Endothelial cell of umbilical vein (primary cell): ENCODE measurements around the gene SYT8. TPM values are rescaled to one million over a fixed set of nuclear protein-coding genes. Genes with fewer than 3 reads are reported as not detected.

Experiments used
- BruUV-seq: library from RNA; stranded (reverse); fragments of 400-500 nt; replicated peaks from 2 replicates; lab custom pipeline; 2021; lab: Mats Ljungman, UMichigan
- CTCF ChIA-PET: fragments of 300-600, 350-600 bp; sonication (Branson Sonifier 250); formaldehyde crosslinking; loops from one replicate; lab custom pipeline; 2021; ENCODE audit warnings: antibody characterized with exemption, inconsistent platforms; lab: Charles Lee
- POLR2A ChIA-PET: fragments of 300-600, 350-600 bp; sonication (Branson Sonifier 250); formaldehyde crosslinking; loops from one replicate; lab custom pipeline; 2021; ENCODE audit warnings: antibody characterized with exemption, inconsistent platforms; lab: Charles Lee
- DNase-seq: peaks from one replicate; pipeline ENCODE4 v3.0.0-alpha.2; 2011; ENCODE audit warnings: low read depth, low spot score
- FAIRE-seq: peaks from 2 replicates; lab custom pipeline; 2011; peaks lifted over from hg19 to GRCh38; lab: Jason Lieb, UNC
- H2AFZ ChIP-seq: 2 replicates; pipeline ENCODE4 v1.6.0; 2012; ENCODE audit warnings: low read depth, low read length, control low read depth, inconsistent platforms
- H3K27ac ChIP-seq: 2 replicates; pipeline ENCODE4 v1.5.1; 2011; ENCODE audit warnings: low read depth, mild to moderate bottlenecking, control low read depth, low read length, moderate library complexity; ENCODE audit not compliant: insufficient read depth
- H3K27me3 ChIP-seq, 2 experiments: 2 replicates each; pipeline versions ENCODE4 v1.6.0 to v1.6.1; 2011; ENCODE audit warnings: low read length in 2 of 2, mixed read lengths in 1 of 2; ENCODE audit not compliant: control insufficient read depth in 2 of 2, insufficient read depth in 2 of 2
- H3K36me3 ChIP-seq, 2 experiments: 2 replicates in 1 of 2; 3 replicates in 1 of 2; pipeline ENCODE4 v1.5.1; 2011; ENCODE audit warnings: low read length in 2 of 2, mild to moderate bottlenecking in 1 of 2, moderate library complexity in 1 of 2; ENCODE audit not compliant: control insufficient read depth in 2 of 2, insufficient read depth in 2 of 2; ENCODE audit errors: extremely low read depth in 1 of 2
- H3K4me1 ChIP-seq: 3 replicates; pipeline ENCODE4 v1.5.1; 2011; ENCODE audit warnings: mild to moderate bottlenecking, low read length; ENCODE audit not compliant: control insufficient read depth, insufficient read depth; ENCODE audit errors: extremely low read depth
- H3K4me2 ChIP-seq: 2 replicates; pipeline ENCODE4 v1.6.1; 2011; ENCODE audit warnings: low read length, control low read depth, mixed read lengths; ENCODE audit not compliant: insufficient read depth
- H3K4me3 ChIP-seq, 3 experiments: fragments of 200-600 bp in 1 of 3; sonication (generic), shearing (Covaris generic) in 1 of 3; replicated peaks in 1 of 3; 2 replicates each; pipeline ENCODE4 v1.5.1; 2011 to 2016; ENCODE audit warnings: control low read depth in 3 of 3, low read length in 3 of 3, mild to moderate bottlenecking in 2 of 3, inconsistent platforms in 1 of 3, low read depth in 1 of 3, moderate library complexity in 1 of 3; ENCODE audit not compliant: insufficient read depth in 1 of 3
- H3K79me2 ChIP-seq: 2 replicates; pipeline ENCODE4 v1.6.0; 2012; ENCODE audit warnings: low read length, inconsistent platforms; ENCODE audit not compliant: control insufficient read depth, insufficient read depth
- H3K9ac ChIP-seq: replicated peaks from 2 replicates; pipeline ENCODE3; 2011; ENCODE audit warnings: low read length, control low read depth; ENCODE audit not compliant: insufficient read depth; ENCODE audit errors: extremely low read depth
- H3K9me1 ChIP-seq: replicated peaks from 3 replicates; pipeline ENCODE4 v1.6.0; 2011; ENCODE audit warnings: mild to moderate bottlenecking, low read length; ENCODE audit not compliant: control insufficient read depth, insufficient read depth; ENCODE audit errors: extremely low read depth
- H3K9me3 ChIP-seq: replicated peaks from 2 replicates; pipeline ENCODE4 v1.5.1; 2012; ENCODE audit warnings: low read length, inconsistent platforms; ENCODE audit not compliant: control insufficient read depth, insufficient read depth
- H4K20me1 ChIP-seq: replicated peaks from 2 replicates; pipeline ENCODE3; 2011; ENCODE audit warnings: mild to moderate bottlenecking, low read length; ENCODE audit not compliant: control insufficient read depth, insufficient read depth; ENCODE audit errors: extremely low read depth
- GATA2 ChIP-seq: IDR thresholded peaks from 2 replicates; pipeline ENCODE4 v1.7.0; 2011; ENCODE audit warnings: low read depth, mild to moderate bottlenecking, moderate library complexity, mixed read lengths, low read length; ENCODE audit not compliant: insufficient read length, insufficient read depth
- JUN ChIP-seq: IDR thresholded peaks from 2 replicates; pipeline ENCODE4 v1.6.1; 2011; ENCODE audit warnings: borderline replicate concordance, low read depth; ENCODE audit not compliant: insufficient read length, insufficient read depth
- POLR2A ChIP-seq: IDR thresholded peaks from 2 replicates; pipeline ENCODE4 v1.6.1; 2012; ENCODE audit warnings: low read depth, mild to moderate bottlenecking, control low read depth, low read length
- dilution Hi-C: fragments of 300-500 bp; cut with MboI; formaldehyde crosslinking; loops from one replicate; pipeline ENCODE4 v1.15.0; 2019; ENCODE audit warnings: low sequenced_read_pairs; ENCODE audit not compliant: extremely low pct_ligation_motif_present
- intact Hi-C: fragments of 100-400 bp; cut with micrococcal nuclease; formaldehyde crosslinking; loops from one replicate; pipeline ENCODE4 v1.10.0; 2022
- polyA plus RNA-seq, 4 experiments: library from polyadenylated mRNA; depleted of rRNA in 3 of 4; stranded (reverse) in 3 of 4; unstranded in 1 of 4; fragments of >200 nt; gene quantifications; 2 replicates each; pipeline versions ENCODE4 v1.2.1 to v1.2.3, GENCODE V29; 2011 to 2012; ENCODE audit warnings: missing spikeins in 1 of 4
- total RNA-seq: library from RNA; stranded (reverse); gene quantifications from 2 replicates; pipeline ENCODE4 v1.2.3, GENCODE V29; 2021
- TF ChIP-seq, protein P1 (sequence below), 2 donors: IDR thresholded peaks; 1 replicate in 1 of 2; 2 replicates in 1 of 2; pipeline ENCODE4 v1.5.1; 2011; ENCODE audit warnings: low read length in 2 of 2, mild to moderate bottlenecking in 2 of 2, moderate library complexity in 2 of 2, control low read depth in 1 of 2, inconsistent platforms in 1 of 2, low read depth in 1 of 2; ENCODE audit not compliant: insufficient read depth in 1 of 2; ENCODE audit errors: extremely low read depth in 1 of 2

SYT8 gene
- total and polyA plus RNA-seq, 2 donors (not counting 3 experiments of a cell fraction or from before 2014, with no cell fraction given) = not detected

DNA sequence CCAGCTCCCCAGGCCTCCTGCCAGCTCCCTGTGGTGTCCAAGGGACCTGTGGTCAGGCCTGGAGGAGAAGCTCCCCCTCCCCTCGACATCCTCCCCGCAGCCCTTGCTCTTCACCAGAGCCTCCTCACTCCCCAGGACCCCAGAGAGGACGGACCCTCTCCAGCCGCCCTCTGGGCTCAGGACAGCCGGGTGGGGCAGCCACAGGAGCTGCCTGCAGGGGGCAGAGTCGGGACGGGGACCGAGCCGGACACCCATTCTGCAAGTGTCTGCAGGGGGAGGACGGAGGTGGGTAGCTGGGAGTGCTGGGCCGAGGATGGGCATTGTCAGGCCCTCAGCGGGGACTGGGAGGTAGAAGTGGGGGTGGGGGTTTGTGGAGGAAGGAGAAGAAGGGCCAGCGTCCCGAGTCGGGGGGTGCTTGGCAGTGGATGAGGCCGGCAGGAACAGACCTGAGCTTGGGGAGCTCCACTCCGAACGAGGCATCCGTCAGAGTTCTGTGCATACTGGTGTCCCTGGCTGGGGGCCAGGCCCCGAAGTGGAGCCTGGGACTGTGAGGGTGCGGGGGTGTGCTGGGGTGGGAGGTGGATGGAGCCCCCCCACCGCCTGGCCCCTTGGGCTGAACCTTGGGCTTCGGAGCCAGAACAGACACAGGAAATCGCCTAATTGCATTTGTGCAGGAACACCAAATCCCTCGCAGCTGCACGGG, 41.7 kb downstream of the SYT8 start:
- Histone ChIP-seq H3K27me3 (no peaks in the 10 kb centered on the region), H3K4me3 (no peak overlapping the region), H3K36me3 (no peaks in the 10 kb centered on the region), H2AFZ (no peak overlapping the region), H3K79me2 (no peaks in the 10 kb centered on the region), H3K9me1 (no peaks in the 10 kb centered on the region), H4K20me1 (no peaks in the 10 kb centered on the region), H3K27ac (no peak overlapping the region), H3K9me3 (no peaks in the 10 kb centered on the region), H3K9ac (no peak overlapping the region), H3K4me1 (no peaks in the 10 kb centered on the region), H3K4me2 (no peak overlapping the region)
- dilution Hi-C loops (no loop called here), intact Hi-C loops (loop anchor here (1.0 kb wide), 1 partner anchor 276 kb away; no protein-coding TSS in a partner anchor)
- TF ChIP-seq GATA2 (no peak), JUN (no peak), POLR2A (no peak)
- TF ChIP-seq, protein P1, sequence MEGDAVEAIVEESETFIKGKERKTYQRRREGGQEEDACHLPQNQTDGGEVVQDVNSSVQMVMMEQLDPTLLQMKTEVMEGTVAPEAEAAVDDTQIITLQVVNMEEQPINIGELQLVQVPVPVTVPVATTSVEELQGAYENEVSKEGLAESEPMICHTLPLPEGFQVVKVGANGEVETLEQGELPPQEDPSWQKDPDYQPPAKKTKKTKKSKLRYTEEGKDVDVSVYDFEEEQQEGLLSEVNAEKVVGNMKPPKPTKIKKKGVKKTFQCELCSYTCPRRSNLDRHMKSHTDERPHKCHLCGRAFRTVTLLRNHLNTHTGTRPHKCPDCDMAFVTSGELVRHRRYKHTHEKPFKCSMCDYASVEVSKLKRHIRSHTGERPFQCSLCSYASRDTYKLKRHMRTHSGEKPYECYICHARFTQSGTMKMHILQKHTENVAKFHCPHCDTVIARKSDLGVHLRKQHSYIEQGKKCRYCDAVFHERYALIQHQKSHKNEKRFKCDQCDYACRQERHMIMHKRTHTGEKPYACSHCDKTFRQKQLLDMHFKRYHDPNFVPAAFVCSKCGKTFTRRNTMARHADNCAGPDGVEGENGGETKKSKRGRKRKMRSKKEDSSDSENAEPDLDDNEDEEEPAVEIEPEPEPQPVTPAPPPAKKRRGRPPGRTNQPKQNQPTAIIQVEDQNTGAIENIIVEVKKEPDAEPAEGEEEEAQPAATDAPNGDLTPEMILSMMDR (IDR thresholded peaks at IDR 0.05; ENCODE audit: extremely low read depth in 1 of 2, insufficient read depth in 1 of 2, low read depth in 1 of 2, low read length in 2 of 2) = peak; percentile 61 to 76
- FAIRE-seq = no peak
- no peak for DNase-seq
- ChIA-PET POLR2A (no interaction called here), CTCF (interaction anchor here (0.5 to 4.9 kb wide), 20 partner anchors 9 to 280 kb away, joined by 3 to 53 read pairs (median 4); partner anchors contain the start of gene SYT8)
- BruUV-seq = no TSS peak
